GM20000 (cell line): Measurements from ENCODE around the gene CBLN4.

Source experiments
- DNase-seq: peaks from one replicate; pipeline ENCODE4 v3.0.0; 2012; ENCODE audit warnings: low spot score
- CTCF ChIP-seq: IDR thresholded peaks from 2 replicates; pipeline ENCODE4 v1.5.1; 2012; ENCODE audit warnings: mild to moderate bottlenecking, control low read depth; ENCODE audit errors: extremely low read depth, missing control alignments

CBLN4 gene

GRCh38 chr20:55978550-55978949 lies 26.8 kb downstream of the CBLN4 start:
- no peak for TF ChIP-seq CTCF
- no peak for DNase-seq

GRCh38 chr20:55977690-55978459 lies 27.4 kb downstream of the CBLN4 start:
- TF ChIP-seq CTCF: no peak
- no peak for DNase-seq

DNA sequence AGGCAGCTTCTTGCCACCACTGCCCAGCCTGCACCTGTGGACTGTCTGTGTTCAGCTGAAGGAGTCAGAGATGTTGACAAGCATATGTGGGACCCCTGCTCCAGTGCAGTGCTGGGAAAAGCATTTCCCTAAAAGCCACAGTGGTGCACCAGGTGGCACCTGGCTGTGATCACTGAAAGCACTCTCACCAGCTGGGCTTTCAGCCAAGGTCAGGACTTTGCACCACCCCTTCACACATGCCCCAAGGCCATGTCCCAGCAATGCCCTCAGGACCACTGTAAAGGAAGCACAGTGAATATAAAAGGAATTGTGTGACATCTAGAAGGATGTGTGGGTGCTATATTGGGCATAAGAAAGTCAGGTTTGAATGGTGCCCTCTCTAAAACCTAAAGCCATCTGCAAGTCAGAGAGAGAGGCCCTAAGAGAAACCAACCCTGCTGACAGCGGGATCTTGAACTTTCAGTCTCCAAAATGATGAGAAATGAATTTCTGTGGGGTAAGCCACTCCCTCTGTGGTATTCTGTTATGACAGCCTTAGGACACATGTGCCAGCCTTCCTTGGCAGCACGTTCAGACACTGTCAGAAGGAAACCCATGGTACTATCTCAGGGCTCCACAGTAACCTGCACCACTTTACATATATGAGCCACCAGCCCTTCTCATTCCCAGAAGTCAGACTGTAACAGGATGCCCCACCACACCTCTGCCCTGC lies 30.7 kb downstream of the CBLN4 start:
- no peak for TF ChIP-seq CTCF
- no peak for DNase-seq

- DNase-seq: no peak
- TF ChIP-seq CTCF: no peak
Measured at GRCh38 chr20:55964790-55965189, 40.5 kb downstream of the CBLN4 start.

- DNase-seq: no peak
- TF ChIP-seq CTCF: no peak
Measured at GRCh38 chr20:55961376-55962330, 43.7 kb downstream of the CBLN4 start.

GRCh38 chr20:55953201-55953600 lies 52.1 kb downstream of the CBLN4 start:
- DNase-seq: no peak
- TF ChIP-seq CTCF: no peak
